Calu3 (cell line): Measurements from ENCODE around the gene SIRPA. TPM values are rescaled to one million over a fixed set of nuclear protein-coding genes. Genes with fewer than 3 reads are reported as not detected.

ENCODE experiments used
- BruUV-seq: library from RNA; stranded (reverse); fragments of 400-500 nt; replicated peaks from 2 replicates; lab custom pipeline; 2021; lab: Mats Ljungman, UMichigan
- CTCF ChIA-PET: fragments of 300-600 bp; sonication (Branson Sonifier 250); formaldehyde crosslinking; loops from one replicate; lab custom pipeline; 2022; ENCODE audit warnings: antibody characterized with exemption; lab: Charles Lee
- DNase-seq: peaks from one replicate; pipeline ENCODE4 v3.0.0; 2022
- H3K27ac Mint-ChIP-seq: one replicate; pipeline ENCODE4 v1.8.0; 2022; ENCODE audit warnings: mixed read lengths; ENCODE audit not compliant: unreplicated experiment
- H3K27me3 Mint-ChIP-seq: one replicate; pipeline ENCODE4 v1.8.0; 2022; ENCODE audit warnings: mixed read lengths; ENCODE audit not compliant: unreplicated experiment
- H3K36me3 Mint-ChIP-seq: one replicate; pipeline ENCODE4 v1.8.0; 2022; ENCODE audit warnings: mild to moderate bottlenecking, moderate library complexity, mixed read lengths; ENCODE audit not compliant: insufficient read depth, unreplicated experiment
- H3K4me1 Mint-ChIP-seq: one replicate; pipeline ENCODE4 v1.8.0; 2022; ENCODE audit warnings: mild to moderate bottlenecking, low read depth, mixed read lengths; ENCODE audit not compliant: unreplicated experiment
- H3K4me3 Mint-ChIP-seq: one replicate; pipeline ENCODE4 v1.8.0; 2022; ENCODE audit warnings: mild to moderate bottlenecking, low read depth, moderate library complexity, mixed read lengths; ENCODE audit not compliant: unreplicated experiment
- H3K9me3 Mint-ChIP-seq: one replicate; pipeline ENCODE4 v1.8.0; 2022; ENCODE audit warnings: low read depth, mixed read lengths; ENCODE audit not compliant: unreplicated experiment
- intact Hi-C: fragments of 100-400 bp; cut with micrococcal nuclease; formaldehyde crosslinking; loops from one replicate; pipeline ENCODE4 v1.10.0; 2022; ENCODE audit not compliant: unreplicated experiment
- total RNA-seq: library from RNA; stranded (reverse); gene quantifications from 2 replicates; pipeline ENCODE4 v1.2.3, GENCODE V29; 2022
- TF ChIP-seq, protein P1 (sequence below): fragments of 200-600 bp; IDR thresholded peaks from one replicate; pipeline ENCODE4 v1.8.0; 2022; ENCODE audit warnings: antibody characterized with exemption; ENCODE audit not compliant: unreplicated experiment

SIRPA gene
- total RNA-seq, 1 experiment from 2014 or later, result 24.0 TPM

- CTCF ChIA-PET, result no interaction called here
- BruUV-seq, result no TSS peak
- Mint-ChIP-seq H3K27me3 (no peaks in the 10 kb centered on the region), H3K4me3 (no peak overlapping the region), H3K27ac (no peak overlapping the region), H3K4me1 (no peaks in the 10 kb centered on the region), H3K9me3 (no peaks in the 10 kb centered on the region), H3K36me3 (peaks cover 6% of the 10 kb centered on the region)
- intact Hi-C loops, result no loop called here
- TF ChIP-seq, protein P1, sequence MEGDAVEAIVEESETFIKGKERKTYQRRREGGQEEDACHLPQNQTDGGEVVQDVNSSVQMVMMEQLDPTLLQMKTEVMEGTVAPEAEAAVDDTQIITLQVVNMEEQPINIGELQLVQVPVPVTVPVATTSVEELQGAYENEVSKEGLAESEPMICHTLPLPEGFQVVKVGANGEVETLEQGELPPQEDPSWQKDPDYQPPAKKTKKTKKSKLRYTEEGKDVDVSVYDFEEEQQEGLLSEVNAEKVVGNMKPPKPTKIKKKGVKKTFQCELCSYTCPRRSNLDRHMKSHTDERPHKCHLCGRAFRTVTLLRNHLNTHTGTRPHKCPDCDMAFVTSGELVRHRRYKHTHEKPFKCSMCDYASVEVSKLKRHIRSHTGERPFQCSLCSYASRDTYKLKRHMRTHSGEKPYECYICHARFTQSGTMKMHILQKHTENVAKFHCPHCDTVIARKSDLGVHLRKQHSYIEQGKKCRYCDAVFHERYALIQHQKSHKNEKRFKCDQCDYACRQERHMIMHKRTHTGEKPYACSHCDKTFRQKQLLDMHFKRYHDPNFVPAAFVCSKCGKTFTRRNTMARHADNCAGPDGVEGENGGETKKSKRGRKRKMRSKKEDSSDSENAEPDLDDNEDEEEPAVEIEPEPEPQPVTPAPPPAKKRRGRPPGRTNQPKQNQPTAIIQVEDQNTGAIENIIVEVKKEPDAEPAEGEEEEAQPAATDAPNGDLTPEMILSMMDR, result no peak
- DNase-seq, result no peak
Observed at GRCh38 chr20:1934721-1935573, 39.7 kb downstream of the SIRPA start.

- intact Hi-C loops, result no loop called here
- no peak for DNase-seq
- Mint-ChIP-seq H3K27me3 (no peaks in the 10 kb centered on the region), H3K36me3 (peaks cover 1% of the 10 kb centered on the region), H3K4me3 (no peak overlapping the region), H3K9me3 (no peaks in the 10 kb centered on the region), H3K27ac (no peak overlapping the region), H3K4me1 (no peaks in the 10 kb centered on the region)
- TF ChIP-seq, protein P1, result no peak
- CTCF ChIA-PET, result no interaction called here
- no TSS peak for BruUV-seq
Observed at GRCh38 chr20:1935696-1936366, 40.6 kb downstream of the SIRPA start.

GRCh38 chr20:1937316-1937976, 42.2 kb downstream of the SIRPA start:
- CTCF ChIA-PET, result no interaction called here
- Mint-ChIP-seq H3K4me3 (no peak overlapping the region), H3K27ac (no peak overlapping the region), H3K9me3 (no peaks in the 10 kb centered on the region), H3K27me3 (no peaks in the 10 kb centered on the region), H3K36me3 (no peaks in the 10 kb centered on the region), H3K4me1 (no peaks in the 10 kb centered on the region)
- BruUV-seq, result no TSS peak
- DNase-seq, result no peak
- intact Hi-C loops, result no loop called here
- TF ChIP-seq, protein P1, result no peak

DNA sequence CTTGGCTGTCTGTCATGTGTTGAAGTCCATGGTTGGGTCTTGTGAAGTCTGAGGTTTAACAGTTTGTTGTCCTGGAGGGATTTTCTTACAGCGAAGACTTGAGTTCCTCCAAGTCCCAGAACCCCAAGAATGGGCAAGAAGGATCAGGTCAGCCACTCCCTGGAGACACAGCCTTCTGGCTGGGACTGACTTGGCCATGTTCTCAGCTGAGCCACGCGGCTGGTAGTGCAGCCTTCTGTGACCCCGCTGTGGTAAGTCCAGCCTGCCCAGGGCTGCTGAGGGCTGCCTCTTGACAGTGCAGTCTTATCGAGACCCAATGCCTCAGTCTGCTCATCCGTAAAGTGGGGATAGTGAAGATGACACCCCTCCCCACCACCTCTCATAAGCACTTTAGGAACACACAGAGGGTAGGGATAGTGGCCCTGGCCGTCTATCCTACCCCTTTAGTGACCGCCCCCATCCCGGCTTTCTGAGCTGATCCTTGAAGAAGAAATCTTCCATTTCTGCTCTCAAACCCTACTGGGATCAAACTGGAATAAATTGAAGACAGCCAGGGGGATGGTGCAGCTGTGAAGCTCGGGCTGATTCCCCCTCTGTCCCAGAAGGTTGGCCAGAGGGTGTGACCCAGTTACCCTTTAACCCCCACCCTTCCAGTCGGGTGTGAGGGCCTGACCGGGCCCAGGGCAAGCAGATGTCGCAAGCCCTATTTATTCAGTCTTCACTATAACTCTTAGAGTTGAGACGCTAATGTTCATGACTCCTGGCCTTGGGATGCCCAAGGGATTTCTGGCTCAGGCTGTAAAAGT, 43.5 kb downstream of the SIRPA start:
- intact Hi-C loops, result no loop called here
- no peak for DNase-seq
- CTCF ChIA-PET, result no interaction called here
- Mint-ChIP-seq H3K9me3 (no peaks in the 10 kb centered on the region), H3K4me3 (no peak overlapping the region), H3K36me3 (no peaks in the 10 kb centered on the region), H3K27me3 (no peaks in the 10 kb centered on the region), H3K4me1 (no peaks in the 10 kb centered on the region), H3K27ac (no peak overlapping the region)
- TF ChIP-seq, protein P1, result no peak
- no TSS peak for BruUV-seq
